ENCODE data around the gene KCNN4. TPM values are rescaled to one million over a fixed set of nuclear protein-coding genes. Genes with fewer than 3 reads are reported as not detected.
"Not testable (repeated sequence)": the region's sequence is repeated elsewhere in the genome, so short reads cannot be mapped to it uniquely, and the experiment has no call there.

The KCNN4 gene
- total RNA-seq (2021) (0.20 TPM in 1 of 2 replicates, not detected in the other), Bru-seq, nascent RNA (not detected), BruChase-seq, experiment 1, labeled RNA remaining after a 2-hour chase (not detected), BruChase-seq, experiment 2, labeled RNA remaining after a 6-hour chase (percentile 6 among the genes with signal in this experiment)
- long read RNA-seq = 0 reads

DNA sequence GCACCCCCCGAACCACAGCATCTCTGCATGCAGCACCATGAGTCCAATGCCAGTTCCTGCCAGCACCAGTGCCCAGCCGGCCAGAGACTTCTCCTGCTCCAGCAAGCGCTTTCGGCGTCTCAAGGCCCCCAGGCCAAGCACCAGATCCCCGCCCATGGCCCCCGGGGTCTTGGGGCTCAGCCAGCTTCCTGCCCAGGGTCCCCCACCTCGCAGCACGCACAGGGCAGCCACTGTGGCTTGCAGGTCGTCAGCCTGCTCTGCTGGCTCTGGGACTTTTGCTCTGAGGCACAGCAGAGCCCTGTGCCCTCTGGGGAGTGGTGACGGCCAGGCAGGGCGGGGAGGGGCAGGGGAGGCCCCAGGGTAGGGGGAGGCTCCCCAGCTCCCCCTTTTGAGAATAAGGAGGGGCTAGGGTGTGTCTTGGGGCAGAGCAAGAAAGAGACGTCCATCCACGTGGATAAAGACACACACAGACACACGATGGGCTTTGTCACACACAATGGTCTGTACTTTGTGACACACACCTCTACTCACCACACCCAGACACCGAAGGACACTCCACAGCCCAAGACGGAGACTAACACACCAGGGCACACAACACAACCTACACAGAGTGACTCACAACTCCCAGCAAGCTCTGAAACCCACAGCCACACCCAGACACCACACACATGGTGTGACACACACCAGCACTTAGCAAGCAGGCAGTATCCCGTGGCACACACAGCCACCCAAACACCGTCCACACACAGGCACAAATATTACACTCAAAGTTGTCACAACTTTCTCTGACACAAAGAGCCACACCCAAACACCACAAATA is at the start of gene KCNN4:
KCNN4 (minus strand) TSS at position 268 of the 820 bp plus-strand sequence; CDS start at position 156, 112 bp downstream.
- ChIA-PET POLR2A (ENCODE audit: low non-redundant PET) (no interaction called here), CTCF (no interaction called here)
- TF ChIP-seq CTCF (conservative IDR thresholded peaks at IDR 0.05; ENCODE audit: low read depth, low read length) = no peak
- TF ChIP-seq EZH2 (IDR thresholded peaks at IDR 0.05; ENCODE audit: borderline replicate concordance, low read depth, low read length, poor library complexity, severe bottlenecking) = no peak
- H3K4me1 ChIP-seq (ENCODE audit: insufficient read depth, low read length, poor library complexity, severe bottlenecking) = peaks cover 9% of the 10 kb centered on the region
- no peak within 1 kb of the TSS for H3K4me3 ChIP-seq (ENCODE audit: low read depth, low read length, poor library complexity, severe bottlenecking)
- intact Hi-C loops (cut with micrococcal nuclease; ENCODE audit: unreplicated experiment) = no loop called here
- DNase-seq (ENCODE audit: low spot score) = no peak
- no peaks in the 10 kb centered on the region for H3K9me3 ChIP-seq (ENCODE audit: low read depth, low read length, poor library complexity, severe bottlenecking)
- H3K27ac ChIP-seq (ENCODE audit: low read depth, low read length, poor library complexity, severe bottlenecking) = no peak within 1 kb of the TSS
- H3K36me3 ChIP-seq (ENCODE audit: insufficient read depth, low read length, poor library complexity, severe bottlenecking) = no peaks in the 10 kb centered on the region
- BruUV-seq (replicated peaks) = no TSS peak
- no peaks in the 10 kb centered on the region for H3K27me3 ChIP-seq (replicated peaks; ENCODE audit: insufficient read depth, low read depth, low read length, poor library complexity)

- ChIA-PET POLR2A (ENCODE audit: low non-redundant PET) (no interaction called here), CTCF (no interaction called here)
- H3K27me3 ChIP-seq (replicated peaks; ENCODE audit: insufficient read depth, low read depth, low read length, poor library complexity) = peaks cover 1% of the 10 kb centered on the region
- H3K4me1 ChIP-seq (ENCODE audit: insufficient read depth, low read length, poor library complexity, severe bottlenecking) = peaks cover 5% of the 10 kb centered on the region
- peaks cover 13% of the 10 kb centered on the region for H3K36me3 ChIP-seq (ENCODE audit: insufficient read depth, low read length, poor library complexity, severe bottlenecking)
- peak within 1 kb of the TSS; percentile 60 for H3K27ac ChIP-seq (ENCODE audit: low read depth, low read length, poor library complexity, severe bottlenecking)
- intact Hi-C loops (cut with micrococcal nuclease; ENCODE audit: unreplicated experiment) = no loop called here
- no TSS peak for BruUV-seq (replicated peaks)
- peak; percentile 89 for DNase-seq (ENCODE audit: low spot score)
- H3K9me3 ChIP-seq (ENCODE audit: low read depth, low read length, poor library complexity, severe bottlenecking) = no peaks in the 10 kb centered on the region
- TF ChIP-seq EZH2 (IDR thresholded peaks at IDR 0.05; ENCODE audit: borderline replicate concordance, low read depth, low read length, poor library complexity, severe bottlenecking) = no peak
- no peak for TF ChIP-seq CTCF (conservative IDR thresholded peaks at IDR 0.05; ENCODE audit: low read depth, low read length)
- peak within 1 kb of the TSS; percentile 64 for H3K4me3 ChIP-seq (ENCODE audit: low read depth, low read length, poor library complexity, severe bottlenecking)
Observed at GRCh38 chr19:43826787-43827754, 46.3 kb upstream of the KCNN4 start, which contains the start of gene ZNF283. ZNF283 (plus strand) TSS chr19:43827321; CDS start chr19:43833505, 6,184 bp downstream.

GRCh38 chr19:43824572-43824971 is 43.8 kb upstream of the KCNN4 start:
- H3K36me3 ChIP-seq (ENCODE audit: insufficient read depth, low read length, poor library complexity, severe bottlenecking); intact Hi-C loops (cut with micrococcal nuclease; ENCODE audit: unreplicated experiment); DNase-seq (ENCODE audit: low spot score); BruUV-seq (replicated peaks); H3K27ac ChIP-seq (ENCODE audit: low read depth, low read length, poor library complexity, severe bottlenecking); H3K9me3 ChIP-seq (ENCODE audit: low read depth, low read length, poor library complexity, severe bottlenecking); H3K4me3 ChIP-seq (ENCODE audit: low read depth, low read length, poor library complexity, severe bottlenecking); CTCF ChIA-PET; H3K4me1 ChIP-seq (ENCODE audit: insufficient read depth, low read length, poor library complexity, severe bottlenecking): not testable (repeated sequence)
- POLR2A ChIA-PET (ENCODE audit: low non-redundant PET) = interaction anchor here (0.9 kb wide), 1 partner anchor 107 kb away, joined by 3 read pairs; no protein-coding TSS in a partner anchor
- H3K27me3 ChIP-seq (replicated peaks; ENCODE audit: insufficient read depth, low read depth, low read length, poor library complexity) = peaks cover 20% of the 10 kb centered on the region

- POLR2A ChIA-PET (ENCODE audit: low non-redundant PET); H3K9me3 ChIP-seq (ENCODE audit: low read depth, low read length, poor library complexity, severe bottlenecking); H3K27ac ChIP-seq (ENCODE audit: low read depth, low read length, poor library complexity, severe bottlenecking); CTCF ChIA-PET; DNase-seq (ENCODE audit: low spot score); H3K4me3 ChIP-seq (ENCODE audit: low read depth, low read length, poor library complexity, severe bottlenecking); BruUV-seq (replicated peaks); H3K36me3 ChIP-seq (ENCODE audit: insufficient read depth, low read length, poor library complexity, severe bottlenecking); intact Hi-C loops (cut with micrococcal nuclease; ENCODE audit: unreplicated experiment); H3K4me1 ChIP-seq (ENCODE audit: insufficient read depth, low read length, poor library complexity, severe bottlenecking): not testable (repeated sequence)
- peaks cover 20% of the 10 kb centered on the region for H3K27me3 ChIP-seq (replicated peaks; ENCODE audit: insufficient read depth, low read depth, low read length, poor library complexity)
Observed at GRCh38 chr19:43823856-43824255, 43.1 kb upstream of the KCNN4 start.

Data from A673 (cell line).